ENCODE measurements around the gene TLE6.

DNA sequence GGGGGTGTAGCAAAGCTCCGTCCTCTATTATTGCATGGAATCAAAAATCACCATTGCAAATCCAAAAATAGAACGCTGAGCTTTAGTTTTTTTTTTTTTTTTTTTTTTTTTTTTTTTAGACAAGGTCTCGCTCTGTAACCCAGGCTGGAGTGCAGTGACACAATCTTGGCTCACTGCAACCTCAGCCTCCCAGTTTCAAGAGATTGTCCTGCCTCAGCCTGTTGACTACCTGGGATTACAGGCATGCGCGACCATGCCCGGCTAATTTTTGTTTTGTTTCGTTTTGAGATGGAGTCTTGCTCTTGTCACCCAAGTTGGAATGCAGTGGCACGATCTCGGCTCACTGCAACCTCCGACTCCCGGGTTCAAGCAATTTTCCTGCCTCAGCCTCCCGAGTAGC, 17.2 kb upstream of the TLE6 start:
- TF ChIP-seq POLR2AphosphoS5 (IDR thresholded peaks at IDR 0.05) (no peak), EZH2 (IDR thresholded peaks at IDR 0.05; ENCODE audit: borderline replicate concordance, insufficient read depth, low read length, poor library complexity, severe bottlenecking) (no peak), RAD21 (conservative IDR thresholded peaks at IDR 0.05) (no peak)
